Liver (tissue), 9 donors: ENCODE measurements around the gene LRCH4. TPM values are rescaled to one million over a fixed set of nuclear protein-coding genes. Genes with fewer than 3 reads are reported as not detected.

Source experiments
- DNase-seq: peaks from one replicate; pipeline ENCODE4 v3.0.0-alpha.2; 2017; ENCODE audit warnings: low spot score
- H3K27ac ChIP-seq, 2 donors: one replicate each; pipeline ENCODE4 v1.7.0; 2013; ENCODE audit warnings: inconsistent platforms in 2 of 2, low read length in 2 of 2, control low read depth in 1 of 2, low read depth in 1 of 2, mild to moderate bottlenecking in 1 of 2
- H3K27me3 ChIP-seq, 4 donors: one replicate each; pipeline versions ENCODE4 v1.6.1 to v1.7.0; 2013; ENCODE audit warnings: low read length in 3 of 4, inconsistent platforms in 1 of 4, mild to moderate bottlenecking in 1 of 4, moderate library complexity in 1 of 4; ENCODE audit not compliant: control insufficient read depth in 4 of 4, insufficient read depth in 4 of 4
- H3K36me3 ChIP-seq, 4 donors: one replicate each; pipeline versions ENCODE4 v1.6.1 to v1.7.0; 2013; ENCODE audit warnings: low read length in 3 of 4, mild to moderate bottlenecking in 3 of 4, low read depth in 1 of 4, moderate library complexity in 1 of 4; ENCODE audit not compliant: control insufficient read depth in 4 of 4, insufficient read depth in 3 of 4
- H3K4me1 ChIP-seq, 4 donors: one replicate each; pipeline versions ENCODE4 v1.6.1 to v1.7.0; 2013; ENCODE audit warnings: low read length in 3 of 4, mild to moderate bottlenecking in 3 of 4, moderate library complexity in 1 of 4; ENCODE audit not compliant: control insufficient read depth in 4 of 4, insufficient read depth in 4 of 4
- H3K4me3 ChIP-seq, 3 donors: one replicate each; pipeline versions ENCODE4 v1.6.1 to v1.7.0; 2013; ENCODE audit warnings: low read length in 3 of 3, control low read depth in 1 of 3, low read depth in 1 of 3, mild to moderate bottlenecking in 1 of 3
- H3K9ac ChIP-seq, 2 donors: one replicate each; pipeline ENCODE4 v1.7.0; 2013; ENCODE audit warnings: low read length in 2 of 2, mild to moderate bottlenecking in 2 of 2, moderate library complexity in 2 of 2, control low read depth in 1 of 2, low read depth in 1 of 2
- H3K9me3 ChIP-seq, 4 donors: one replicate each; pipeline versions ENCODE4 v1.6.1 to v1.7.0; 2013; ENCODE audit warnings: low read length in 3 of 4; ENCODE audit not compliant: control insufficient read depth in 4 of 4
- EGR1 ChIP-seq, 2 donors: IDR thresholded peaks; 2 replicates each; pipeline ENCODE4 v1.6.1; 2016 to 2018; ENCODE audit warnings: antibody characterized with exemption in 2 of 2, low read depth in 2 of 2
- FOXA1 ChIP-seq: IDR thresholded peaks from 2 replicates; pipeline ENCODE4 v1.6.1; 2016; ENCODE audit warnings: antibody characterized with exemption
- FOXA2 ChIP-seq: IDR thresholded peaks from 2 replicates; pipeline ENCODE4 v1.6.1; 2016; ENCODE audit warnings: antibody characterized with exemption
- GABPA ChIP-seq, 2 donors: IDR thresholded peaks in 1 of 2; conservative IDR thresholded peaks in 1 of 2; 2 replicates each; pipeline ENCODE4 v1.6.1; 2016; ENCODE audit warnings: antibody characterized with exemption in 2 of 2, mild to moderate bottlenecking in 1 of 2, moderate library complexity in 1 of 2
- HNF4A ChIP-seq, 2 donors: conservative IDR thresholded peaks; 2 replicates each; pipeline ENCODE4 v1.6.1; 2016; ENCODE audit warnings: antibody characterized with exemption in 2 of 2, mild to moderate bottlenecking in 2 of 2
- HNF4G ChIP-seq: IDR thresholded peaks from 2 replicates; pipeline ENCODE4 v1.6.1; 2016; ENCODE audit warnings: antibody characterized with exemption
- JUND ChIP-seq, 2 donors: IDR thresholded peaks; 2 replicates each; pipeline ENCODE4 v1.6.1; 2016; ENCODE audit warnings: antibody characterized with exemption in 2 of 2
- NR2F2 ChIP-seq: IDR thresholded peaks from 2 replicates; pipeline ENCODE4 v1.6.1; 2016; ENCODE audit warnings: antibody characterized with exemption
- RAD21 ChIP-seq, 2 donors: IDR thresholded peaks; 2 replicates each; pipeline ENCODE4 v1.6.1; 2016; ENCODE audit warnings: antibody characterized with exemption in 2 of 2, mild to moderate bottlenecking in 2 of 2
- SP1 ChIP-seq: IDR thresholded peaks from 2 replicates; pipeline ENCODE4 v1.6.1; 2018; ENCODE audit warnings: antibody characterized with exemption, mild to moderate bottlenecking
- TAF1 ChIP-seq: conservative IDR thresholded peaks from 2 replicates; pipeline ENCODE4 v1.6.1; 2016; ENCODE audit warnings: antibody characterized with exemption, mild to moderate bottlenecking
- YY1 ChIP-seq: IDR thresholded peaks from 2 replicates; pipeline ENCODE4 v1.6.1; 2016; ENCODE audit warnings: antibody characterized with exemption, mild to moderate bottlenecking
- WGBS: extraction: QIAGEN DNeasy Blood & Tissue Kit; methylation state at CpG from one replicate; pipeline ENCODE4 v1.1.7; 2013; 5-methylcytosine and 5-hydroxymethylcytosine counted together
- polyA plus RNA-seq, 2 donors: library from polyadenylated mRNA; stranded (reverse) in 1 of 2; unstranded in 1 of 2; fragments of 200-250 nt in 1 of 2; fragments of >200 nt in 1 of 2; fragmentation: Nextera tagmentation in 1 of 2; extraction: Ambion mirVana in 1 of 2; gene quantifications; one replicate each; pipeline versions ENCODE4 v1.2.1 to v1.2.3, GENCODE V29; 2013 to 2015
- total RNA-seq, 2 donors: library from RNA; depleted of rRNA; stranded (reverse); fragments of >200 nt; gene quantifications; one replicate each; pipeline ENCODE4 v1.2.3, GENCODE V29; 2014
- TF ChIP-seq, protein P1 (sequence below): IDR thresholded peaks from 2 replicates; pipeline ENCODE4 v1.6.1; 2016; ENCODE audit warnings: antibody characterized with exemption
- TF ChIP-seq, protein P2 (sequence below): IDR thresholded peaks from 2 replicates; pipeline ENCODE4 v1.6.1; 2016; ENCODE audit warnings: antibody characterized with exemption, mild to moderate bottlenecking
- TF ChIP-seq, protein P3 (sequence below): IDR thresholded peaks from 2 replicates; pipeline ENCODE4 v1.6.1; 2016; ENCODE audit warnings: antibody characterized with exemption
- TF ChIP-seq, protein P4 (sequence below): fragments of 150-350 bp; IDR thresholded peaks from 2 replicates; pipeline ENCODE4 v1.5.1; 2017; ENCODE audit warnings: improper control_type of control experiment, low read depth, low read length; ENCODE audit not compliant: missing input control
- TF ChIP-seq, protein P5 (sequence below): IDR thresholded peaks from 2 replicates; pipeline ENCODE4 v1.6.1; 2016; ENCODE audit warnings: antibody characterized with exemption
- donor health status: healthy.
- donor health status: healthy.
- donor health status: healthy.
- donor health status: healthy.
- donor health status: healthy.

Gene LRCH4
- total and polyA plus RNA-seq, 4 donors, result 8.2 to 25.8 (median 13.0) TPM

DNA sequence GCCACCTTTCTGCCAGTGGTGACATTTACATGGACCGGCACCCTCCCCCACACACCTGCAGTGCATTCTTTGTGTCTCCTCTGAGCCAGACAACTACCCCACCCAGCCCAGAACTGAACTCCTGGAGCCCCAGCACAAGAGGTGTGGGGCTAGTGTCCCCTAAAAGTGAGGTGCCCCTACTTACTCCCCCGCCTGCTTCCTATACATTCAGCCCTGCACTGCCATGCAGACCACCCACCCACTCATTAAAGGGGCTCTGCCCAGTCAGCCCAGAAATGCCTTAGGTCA lies 14.2 kb downstream of the LRCH4 start:
- 92% methylated on average over 2 of the region's 2 CpGs for WGBS
- peaks cover 18 to 55% (median 39%) of the 10 kb centered on the region in 4 donors for H3K4me1 ChIP-seq
- H3K9me3 ChIP-seq, result no peaks in the 10 kb centered on the region
- H3K36me3 ChIP-seq, result peaks cover 0 to 9% (median 5%) of the 10 kb centered on the region in 4 donors
- no peaks in the 10 kb centered on the region for H3K27me3 ChIP-seq
- H3K27ac ChIP-seq, result peak overlapping the region in 1 of 2 donors; percentile 20
- DNase-seq, result no peak
- TF ChIP-seq RAD21 (IDR thresholded peaks at IDR 0.05), result no peak
- TF ChIP-seq GABPA (IDR thresholded peaks at IDR 0.05 in 1 of 2, conservative IDR thresholded peaks at IDR 0.05 in 1 of 2), result no peak
- TF ChIP-seq HNF4G, result no peak
- no peak for TF ChIP-seq JUND (IDR thresholded peaks at IDR 0.05)
- TF ChIP-seq EGR1 (IDR thresholded peaks at IDR 0.05; ENCODE audit: low read depth in 2 of 2), result no peak
- TF ChIP-seq HNF4A (conservative IDR thresholded peaks at IDR 0.05), result no peak
- no peak for TF ChIP-seq YY1
- no peak for TF ChIP-seq TAF1
- no peak for TF ChIP-seq SP1
- TF ChIP-seq, protein P1, sequence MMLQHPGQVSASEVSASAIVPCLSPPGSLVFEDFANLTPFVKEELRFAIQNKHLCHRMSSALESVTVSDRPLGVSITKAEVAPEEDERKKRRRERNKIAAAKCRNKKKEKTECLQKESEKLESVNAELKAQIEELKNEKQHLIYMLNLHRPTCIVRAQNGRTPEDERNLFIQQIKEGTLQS, result no peak
- TF ChIP-seq, protein P2, sequence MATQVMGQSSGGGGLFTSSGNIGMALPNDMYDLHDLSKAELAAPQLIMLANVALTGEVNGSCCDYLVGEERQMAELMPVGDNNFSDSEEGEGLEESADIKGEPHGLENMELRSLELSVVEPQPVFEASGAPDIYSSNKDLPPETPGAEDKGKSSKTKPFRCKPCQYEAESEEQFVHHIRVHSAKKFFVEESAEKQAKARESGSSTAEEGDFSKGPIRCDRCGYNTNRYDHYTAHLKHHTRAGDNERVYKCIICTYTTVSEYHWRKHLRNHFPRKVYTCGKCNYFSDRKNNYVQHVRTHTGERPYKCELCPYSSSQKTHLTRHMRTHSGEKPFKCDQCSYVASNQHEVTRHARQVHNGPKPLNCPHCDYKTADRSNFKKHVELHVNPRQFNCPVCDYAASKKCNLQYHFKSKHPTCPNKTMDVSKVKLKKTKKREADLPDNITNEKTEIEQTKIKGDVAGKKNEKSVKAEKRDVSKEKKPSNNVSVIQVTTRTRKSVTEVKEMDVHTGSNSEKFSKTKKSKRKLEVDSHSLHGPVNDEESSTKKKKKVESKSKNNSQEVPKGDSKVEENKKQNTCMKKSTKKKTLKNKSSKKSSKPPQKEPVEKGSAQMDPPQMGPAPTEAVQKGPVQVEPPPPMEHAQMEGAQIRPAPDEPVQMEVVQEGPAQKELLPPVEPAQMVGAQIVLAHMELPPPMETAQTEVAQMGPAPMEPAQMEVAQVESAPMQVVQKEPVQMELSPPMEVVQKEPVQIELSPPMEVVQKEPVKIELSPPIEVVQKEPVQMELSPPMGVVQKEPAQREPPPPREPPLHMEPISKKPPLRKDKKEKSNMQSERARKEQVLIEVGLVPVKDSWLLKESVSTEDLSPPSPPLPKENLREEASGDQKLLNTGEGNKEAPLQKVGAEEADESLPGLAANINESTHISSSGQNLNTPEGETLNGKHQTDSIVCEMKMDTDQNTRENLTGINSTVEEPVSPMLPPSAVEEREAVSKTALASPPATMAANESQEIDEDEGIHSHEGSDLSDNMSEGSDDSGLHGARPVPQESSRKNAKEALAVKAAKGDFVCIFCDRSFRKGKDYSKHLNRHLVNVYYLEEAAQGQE, result no peak
- TF ChIP-seq, protein P3, sequence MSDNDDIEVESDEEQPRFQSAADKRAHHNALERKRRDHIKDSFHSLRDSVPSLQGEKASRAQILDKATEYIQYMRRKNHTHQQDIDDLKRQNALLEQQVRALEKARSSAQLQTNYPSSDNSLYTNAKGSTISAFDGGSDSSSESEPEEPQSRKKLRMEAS, result no peak
- TF ChIP-seq, protein P4, sequence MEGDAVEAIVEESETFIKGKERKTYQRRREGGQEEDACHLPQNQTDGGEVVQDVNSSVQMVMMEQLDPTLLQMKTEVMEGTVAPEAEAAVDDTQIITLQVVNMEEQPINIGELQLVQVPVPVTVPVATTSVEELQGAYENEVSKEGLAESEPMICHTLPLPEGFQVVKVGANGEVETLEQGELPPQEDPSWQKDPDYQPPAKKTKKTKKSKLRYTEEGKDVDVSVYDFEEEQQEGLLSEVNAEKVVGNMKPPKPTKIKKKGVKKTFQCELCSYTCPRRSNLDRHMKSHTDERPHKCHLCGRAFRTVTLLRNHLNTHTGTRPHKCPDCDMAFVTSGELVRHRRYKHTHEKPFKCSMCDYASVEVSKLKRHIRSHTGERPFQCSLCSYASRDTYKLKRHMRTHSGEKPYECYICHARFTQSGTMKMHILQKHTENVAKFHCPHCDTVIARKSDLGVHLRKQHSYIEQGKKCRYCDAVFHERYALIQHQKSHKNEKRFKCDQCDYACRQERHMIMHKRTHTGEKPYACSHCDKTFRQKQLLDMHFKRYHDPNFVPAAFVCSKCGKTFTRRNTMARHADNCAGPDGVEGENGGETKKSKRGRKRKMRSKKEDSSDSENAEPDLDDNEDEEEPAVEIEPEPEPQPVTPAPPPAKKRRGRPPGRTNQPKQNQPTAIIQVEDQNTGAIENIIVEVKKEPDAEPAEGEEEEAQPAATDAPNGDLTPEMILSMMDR, result no peak
- TF ChIP-seq FOXA1, result no peak
- no peak for TF ChIP-seq FOXA2
- no peak for TF ChIP-seq NR2F2
- TF ChIP-seq, protein P5, sequence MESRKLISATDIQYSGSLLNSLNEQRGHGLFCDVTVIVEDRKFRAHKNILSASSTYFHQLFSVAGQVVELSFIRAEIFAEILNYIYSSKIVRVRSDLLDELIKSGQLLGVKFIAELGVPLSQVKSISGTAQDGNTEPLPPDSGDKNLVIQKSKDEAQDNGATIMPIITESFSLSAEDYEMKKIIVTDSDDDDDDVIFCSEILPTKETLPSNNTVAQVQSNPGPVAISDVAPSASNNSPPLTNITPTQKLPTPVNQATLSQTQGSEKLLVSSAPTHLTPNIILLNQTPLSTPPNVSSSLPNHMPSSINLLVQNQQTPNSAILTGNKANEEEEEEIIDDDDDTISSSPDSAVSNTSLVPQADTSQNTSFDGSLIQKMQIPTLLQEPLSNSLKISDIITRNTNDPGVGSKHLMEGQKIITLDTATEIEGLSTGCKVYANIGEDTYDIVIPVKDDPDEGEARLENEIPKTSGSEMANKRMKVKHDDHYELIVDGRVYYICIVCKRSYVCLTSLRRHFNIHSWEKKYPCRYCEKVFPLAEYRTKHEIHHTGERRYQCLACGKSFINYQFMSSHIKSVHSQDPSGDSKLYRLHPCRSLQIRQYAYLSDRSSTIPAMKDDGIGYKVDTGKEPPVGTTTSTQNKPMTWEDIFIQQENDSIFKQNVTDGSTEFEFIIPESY, result no peak
- H3K9ac ChIP-seq, result no peak overlapping the region
- no peak overlapping the region for H3K4me3 ChIP-seq
